Psoas muscle (tissue), 8 donors: ENCODE data around the gene OR7G3. TPM values are rescaled to one million over a fixed set of nuclear protein-coding genes. Genes with fewer than 3 reads are reported as not detected.

Experiments
- ATAC-seq, 4 donors: fragments of 200-7000 bp; cut with Tn5 transposase; one replicate each; pipeline ENCODE4 v1.9.1; 2020; ENCODE audit warnings: moderate library complexity in 3 of 4, mild to moderate bottlenecking in 2 of 4
- DNase-seq, 2 donors: peaks; one replicate each; pipeline ENCODE4 v3.0.0-alpha.2; 2020
- H3K27ac ChIP-seq: fragments of 200-600 bp; one replicate; pipeline ENCODE4 v1.8.0; 2022
- H3K27me3 ChIP-seq, 3 donors: fragments of 200-600 bp in 1 of 3; one replicate each; pipeline versions ENCODE4 v1.6.1 to v1.8.0; 2013 to 2022; ENCODE audit warnings: low read length in 2 of 3, mild to moderate bottlenecking in 2 of 3, moderate library complexity in 1 of 3; ENCODE audit not compliant: insufficient read depth in 3 of 3
- H3K36me3 ChIP-seq, 2 donors: fragments of 200-600 bp in 1 of 2; one replicate each; pipeline versions ENCODE4 v1.6.1 to v1.8.0; 2013 to 2022; ENCODE audit warnings: low read depth in 1 of 2, mild to moderate bottlenecking in 1 of 2, moderate library complexity in 1 of 2; ENCODE audit not compliant: insufficient read depth in 1 of 2
- H3K4me1 ChIP-seq: fragments of 200-600 bp; one replicate; pipeline ENCODE4 v1.8.0; 2022
- H3K4me3 ChIP-seq: fragments of 200-600 bp; one replicate; pipeline ENCODE4 v1.8.0; 2022; ENCODE audit warnings: mild to moderate bottlenecking
- H3K9me3 ChIP-seq: fragments of 200-600 bp; one replicate; pipeline ENCODE4 v1.8.0; 2022
- CTCF ChIP-seq: fragments of 200-600 bp; IDR thresholded peaks from one replicate; pipeline ENCODE4 v1.8.0; 2022; ENCODE audit warnings: antibody characterized with exemption
- WGBS, 3 donors: extraction: QIAGEN DNeasy Blood & Tissue Kit; methylation state at CpG; one replicate each; pipeline versions ENCODE4 v1.1.6 to v1.1.7; 2013; 5-methylcytosine and 5-hydroxymethylcytosine counted together
- intact Hi-C, 2 donors: fragments of 100-400 bp; cut with DNase I; formaldehyde crosslinking; loops; one replicate each; pipeline versions ENCODE4 v1.11.0 to v1.14.2; 2022
- long read RNA-seq, 2 donors: library from polyadenylated mRNA; unstranded; transcript quantifications; one replicate each; pipeline ENCODE4 v2.0.0, GENCODE V29; 2021
- polyA plus RNA-seq, 3 donors: library from polyadenylated mRNA; stranded (reverse); fragments of 200-250 nt; gene quantifications; one replicate each; pipeline ENCODE4 v1.2.3, GENCODE V29; 2013
- total RNA-seq, 4 donors: library from RNA; stranded (reverse); fragmentation: NEBNext Ultra II Directional in 2 of 4; extraction: Animal tissue kit (Norgen Biotek cat#: 25700) in 2 of 4; gene quantifications; one replicate each; pipeline versions ENCODE4 v1.2.1 to v1.2.4, GENCODE V29; 2021 to 2023
- donor health status: healthy with polysubstance abuse.
- donor health status: DM: no; HTN: no; CAD: no; lungs with moderate emphysema.
- donor health status: Bipolar disorder and iron deficiency.
- donor health status: healthy.
- donor health status: DM: yes; HTN: yes; CAD: no.
- donor health status: DM: no; HTN: no; CAD: no.
- donor health status: DM: no; HTN: no; CAD: no.
- donor health status: DM: yes; HTN: yes; CAD: no.

OR7G3 gene
- not detected for total RNA-seq
- not detected for polyA plus RNA-seq
- long read RNA-seq, donor 1 = 0 reads
- long read RNA-seq, donor 2 = 0 reads

GRCh38 chr19:9126900-9127405 is at the start of gene OR7G3:
OR7G3 (minus strand) TSS chr19:9126950; CDS start chr19:9126950, 0 bp downstream.
- DNase-seq (no peak), ATAC-seq (no peak)
- no peaks in the 10 kb centered on the region for H3K9me3 ChIP-seq
- H3K27ac ChIP-seq = no peak within 1 kb of the TSS
- no peak for TF ChIP-seq CTCF
- intact Hi-C loops = no loop called here
- H3K4me3 ChIP-seq = no peak within 1 kb of the TSS
- no peaks in the 10 kb centered on the region for H3K36me3 ChIP-seq
- WGBS, 3 donors = 73 to 88% (median 80%) methylated on average over 1 of the region's 1 CpG
- no peaks in the 10 kb centered on the region for H3K4me1 ChIP-seq
- H3K27me3 ChIP-seq = peaks cover 1 to 17% (median 5%) of the 10 kb centered on the region in 3 donors

GRCh38 chr19:9175326-9175725 is 48.6 kb upstream of the OR7G3 start:
- Histone ChIP-seq H3K4me1 (no peaks in the 10 kb centered on the region), H3K9me3 (no peaks in the 10 kb centered on the region), H3K27me3 (no peaks in the 10 kb centered on the region), H3K27ac (no peak overlapping the region), H3K4me3 (no peak overlapping the region), H3K36me3 (no peaks in the 10 kb centered on the region)
- WGBS, 3 donors = 90 to 95% (median 93%) methylated on average over 5 of the region's 5 CpGs
- intact Hi-C loops = no loop called here
- ATAC-seq (no peak), DNase-seq (no peak)
- TF ChIP-seq CTCF = no peak

GRCh38 chr19:9171393-9171991 is 44.7 kb upstream of the OR7G3 start:
- Histone ChIP-seq H3K4me1 (no peaks in the 10 kb centered on the region), H3K27me3 (no peaks in the 10 kb centered on the region), H3K27ac (no peak overlapping the region), H3K36me3 (peaks cover 0 to 9% of the 10 kb centered on the region in 2 donors), H3K4me3 (no peak overlapping the region), H3K9me3 (no peaks in the 10 kb centered on the region)
- 69 to 74% (median 71%) methylated on average over 6 of the region's 6 CpGs for WGBS, 3 donors
- TF ChIP-seq CTCF = no peak
- DNase-seq = no peak
- peak in 1 of 4 donors; percentile 15 for ATAC-seq
- intact Hi-C loops = no loop called here

GRCh38 chr19:9166846-9167245 is 40.1 kb upstream of the OR7G3 start:
- TF ChIP-seq CTCF = no peak
- intact Hi-C loops = no loop called here
- 76 to 96% (median 94%) methylated on average over 4 of the region's 4 CpGs for WGBS, 3 donors
- Histone ChIP-seq H3K4me3 (no peak overlapping the region), H3K4me1 (no peaks in the 10 kb centered on the region), H3K36me3 (peaks cover 12 to 48% of the 10 kb centered on the region in 2 donors), H3K27ac (no peak overlapping the region), H3K9me3 (peaks cover 6% of the 10 kb centered on the region), H3K27me3 (no peaks in the 10 kb centered on the region)
- ATAC-seq (no peak), DNase-seq (no peak)

- no peak for TF ChIP-seq CTCF
- DNase-seq = no peak
- ATAC-seq = no peak
- Histone ChIP-seq H3K27me3 (no peaks in the 10 kb centered on the region), H3K36me3 (peaks cover 27 to 64% of the 10 kb centered on the region in 2 donors), H3K4me1 (no peaks in the 10 kb centered on the region), H3K9me3 (peaks cover 22% of the 10 kb centered on the region), H3K27ac (no peak overlapping the region), H3K4me3 (no peak overlapping the region)
- WGBS, 3 donors = 97% methylated on average over 3 of the region's 3 CpGs
- intact Hi-C loops = no loop called here
These were observed 38.5 kb upstream of the OR7G3 start for GRCh38 chr19:9165261-9165660.
